ENCODE data around the gene HS3ST3B1.

GRCh38 chr17:14297161-14297851 is 3.6 kb upstream of the HS3ST3B1 start:
- TF ChIP-seq POLR2A (IDR thresholded peaks at IDR 0.05; ENCODE audit: borderline replicate concordance, extremely low read depth, insufficient read depth, insufficient read length), result no peak
- TF ChIP-seq EZH2 (IDR thresholded peaks at IDR 0.05), result no peak
- no peak for TF ChIP-seq EZH2phosphoT487 (IDR thresholded peaks at IDR 0.05; ENCODE audit: borderline replicate concordance)
- no peak for TF ChIP-seq CTCF (IDR thresholded peaks at IDR 0.05 in 2 of 3, conservative IDR thresholded peaks at IDR 0.05 in 1 of 3; ENCODE audit: borderline replicate concordance in 1 of 3, insufficient read depth in 1 of 3, low read depth in 2 of 3, low read length in 2 of 3)
